NCI-H2171 (cell line): ENCODE results near the gene CTXND1.

Experiments used
- DNase-seq: peaks from one replicate; lab custom pipeline; 2025; lab: John Stamatoyannopoulos, UW

The CTXND1 gene

DNA sequence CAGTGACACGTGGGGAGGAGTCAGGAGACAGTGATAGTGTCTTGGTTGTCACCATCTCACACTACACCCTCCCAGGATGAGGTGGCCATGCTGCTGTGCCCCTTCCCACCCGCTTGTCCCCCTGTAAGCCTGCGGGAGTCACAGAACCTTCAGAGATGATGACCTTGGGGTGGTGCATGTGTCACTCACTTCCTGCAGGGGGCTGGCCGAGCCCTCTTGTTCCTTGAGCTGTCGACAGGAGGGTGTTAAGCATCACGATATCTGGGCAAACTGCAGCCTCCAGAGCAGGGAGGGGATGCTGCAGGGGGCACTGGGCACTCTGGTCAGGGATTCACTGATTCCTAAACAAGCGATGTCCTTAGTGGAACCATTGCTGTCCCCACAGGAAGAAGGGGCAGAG, 71.5 kb downstream of the CTXND1 start:
- no peak for DNase-seq

DNA sequence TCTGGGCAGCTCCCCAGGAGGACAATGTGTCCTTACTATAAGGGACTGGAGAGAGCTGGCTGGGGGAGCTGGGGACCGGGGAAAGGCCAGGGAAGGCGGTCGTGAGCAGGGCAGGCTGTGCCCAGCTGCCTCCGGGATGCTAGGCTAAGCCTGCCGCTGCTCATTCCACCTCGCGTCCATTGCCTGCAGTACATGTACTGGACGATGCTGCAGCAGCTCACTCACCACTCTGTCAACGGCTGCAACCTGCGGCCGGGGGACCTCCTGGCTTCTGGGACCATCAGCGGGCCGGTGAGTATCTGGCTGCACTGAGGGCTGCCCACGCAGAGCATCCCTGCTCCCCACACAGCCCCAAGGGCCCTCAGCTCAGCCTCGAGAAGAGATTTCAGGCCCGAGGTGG, 72.1 kb downstream of the CTXND1 start:
- no peak for DNase-seq

DNA sequence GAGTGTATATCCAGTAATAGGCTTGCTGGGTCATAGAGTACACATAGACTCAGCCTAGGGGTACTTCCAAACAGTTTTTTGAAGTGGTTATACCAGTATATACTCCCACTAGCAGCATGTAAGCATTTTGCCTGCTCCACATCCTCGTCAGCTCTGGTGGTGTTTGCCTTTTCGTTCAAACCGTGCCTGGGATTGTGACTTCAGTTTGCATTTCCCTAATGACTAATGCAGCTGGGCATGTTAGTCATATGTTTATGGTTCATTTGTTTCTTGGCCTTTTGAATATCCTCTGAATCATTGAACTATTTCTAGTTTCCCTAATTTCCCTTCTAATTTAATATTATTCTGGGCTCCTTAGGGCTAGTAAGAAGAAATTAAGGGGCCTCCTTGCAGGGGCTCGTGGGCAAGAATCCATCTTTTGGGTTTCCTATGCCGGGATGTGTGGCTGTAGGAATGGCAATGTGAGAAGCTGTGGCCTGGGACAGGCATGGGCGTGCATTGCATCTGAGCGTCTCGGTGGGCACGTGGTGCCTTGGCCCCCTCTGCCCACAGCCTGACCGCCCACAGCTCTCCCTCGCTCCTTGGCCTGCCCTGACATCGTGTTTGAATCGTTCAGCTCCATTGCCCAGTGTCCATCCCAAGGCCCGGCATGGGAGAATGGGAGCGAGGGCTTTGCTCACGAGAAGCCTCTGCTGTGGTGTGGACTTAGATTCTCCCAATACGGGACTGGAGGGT, 72.8 kb downstream of the CTXND1 start:
- no peak for DNase-seq

DNA sequence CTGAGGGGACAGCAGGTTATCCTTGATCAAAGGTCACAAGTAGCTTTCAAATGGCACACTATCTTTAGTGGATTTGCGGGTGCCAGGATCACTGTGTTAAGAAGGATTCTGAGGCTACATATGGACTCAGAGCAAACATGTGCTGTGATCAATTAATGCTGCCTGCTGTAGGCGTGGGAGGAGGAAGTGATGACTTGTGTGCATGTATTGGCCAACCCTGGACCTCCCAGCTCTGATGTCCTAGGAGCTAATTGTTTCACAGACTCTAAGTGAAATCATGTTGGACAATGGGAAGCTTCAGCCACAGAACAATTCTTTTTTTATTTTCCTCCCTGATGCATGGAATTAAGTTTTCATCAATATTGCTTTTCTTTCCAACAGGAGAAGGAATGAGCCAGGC, 74.9 kb downstream of the CTXND1 start:
- no peak for DNase-seq

DNA sequence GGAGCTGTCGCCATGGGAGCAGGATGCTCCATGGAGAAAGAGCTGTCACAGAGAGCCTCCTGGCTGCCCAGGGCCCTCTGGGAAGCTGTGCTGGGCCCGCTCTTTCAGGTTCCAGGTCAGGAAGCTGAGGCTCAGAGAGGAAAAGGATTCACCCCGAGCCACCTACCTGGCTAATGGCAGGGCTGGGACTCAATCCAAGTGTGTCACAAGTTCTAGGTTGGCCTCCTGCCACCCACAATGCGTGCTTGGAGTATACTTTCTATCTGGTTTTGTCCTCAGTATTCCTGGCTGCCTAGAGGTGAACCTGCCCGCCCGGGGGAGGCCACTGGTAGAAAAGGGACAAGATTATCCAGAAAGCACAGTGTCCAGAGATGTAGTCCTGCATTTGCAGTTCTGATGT, 75.6 kb downstream of the CTXND1 start:
- no peak for DNase-seq

DNA sequence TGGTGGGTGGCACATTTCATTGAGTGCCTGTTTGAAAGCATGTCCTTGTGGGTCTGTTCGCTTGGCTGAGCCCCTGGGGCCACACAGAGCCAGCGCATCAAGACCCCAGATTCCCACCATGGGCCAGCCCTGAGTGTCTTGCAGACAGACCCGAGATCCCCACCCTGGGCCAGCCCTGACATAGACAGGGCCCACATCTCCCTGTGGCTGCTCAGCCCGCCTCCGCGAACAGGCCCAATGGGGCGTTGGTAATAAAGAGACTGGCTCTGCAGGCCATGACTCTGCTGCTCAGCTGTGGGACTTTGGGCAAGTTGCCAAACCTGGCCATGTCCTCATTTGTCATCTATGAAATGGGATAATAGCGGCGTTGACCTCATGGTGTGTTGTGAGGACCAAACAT, 76.6 kb downstream of the CTXND1 start:
- no peak for DNase-seq

DNA sequence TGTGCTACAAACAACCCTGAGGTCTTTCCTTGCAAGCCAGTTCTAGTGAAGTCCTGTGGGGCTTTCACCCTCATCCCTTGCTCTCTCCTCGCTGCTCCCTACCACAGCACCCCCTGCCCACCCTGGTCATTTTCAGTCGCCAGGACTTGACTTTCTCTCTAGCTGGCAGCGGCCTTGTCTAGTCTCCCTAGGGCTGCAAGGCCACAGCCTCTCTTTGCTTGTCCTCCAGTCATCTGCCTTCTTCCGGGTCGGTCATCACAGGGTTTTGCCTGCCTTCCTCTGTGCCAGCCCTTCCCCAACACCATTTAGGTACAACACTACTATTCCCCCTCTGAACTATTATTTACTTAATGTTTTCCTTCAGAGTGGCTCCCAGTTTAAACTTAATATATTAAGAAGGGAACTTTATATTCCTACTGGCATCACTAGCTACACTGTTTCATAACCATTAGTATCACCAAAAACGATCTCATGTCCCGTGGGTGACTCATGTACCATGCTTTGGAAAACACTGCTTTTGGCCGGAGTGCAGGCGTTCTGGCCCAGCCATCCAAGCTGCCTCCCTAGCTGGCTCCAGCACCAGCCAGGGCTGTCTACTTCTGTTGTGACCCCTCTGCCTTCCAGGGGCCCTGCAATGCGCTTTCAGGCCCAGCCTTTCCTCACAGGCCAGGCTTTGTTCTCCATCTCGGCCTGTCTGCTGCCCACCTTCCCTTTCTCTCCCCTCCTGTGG, 77.8 kb downstream of the CTXND1 start:
- no peak for DNase-seq

DNA sequence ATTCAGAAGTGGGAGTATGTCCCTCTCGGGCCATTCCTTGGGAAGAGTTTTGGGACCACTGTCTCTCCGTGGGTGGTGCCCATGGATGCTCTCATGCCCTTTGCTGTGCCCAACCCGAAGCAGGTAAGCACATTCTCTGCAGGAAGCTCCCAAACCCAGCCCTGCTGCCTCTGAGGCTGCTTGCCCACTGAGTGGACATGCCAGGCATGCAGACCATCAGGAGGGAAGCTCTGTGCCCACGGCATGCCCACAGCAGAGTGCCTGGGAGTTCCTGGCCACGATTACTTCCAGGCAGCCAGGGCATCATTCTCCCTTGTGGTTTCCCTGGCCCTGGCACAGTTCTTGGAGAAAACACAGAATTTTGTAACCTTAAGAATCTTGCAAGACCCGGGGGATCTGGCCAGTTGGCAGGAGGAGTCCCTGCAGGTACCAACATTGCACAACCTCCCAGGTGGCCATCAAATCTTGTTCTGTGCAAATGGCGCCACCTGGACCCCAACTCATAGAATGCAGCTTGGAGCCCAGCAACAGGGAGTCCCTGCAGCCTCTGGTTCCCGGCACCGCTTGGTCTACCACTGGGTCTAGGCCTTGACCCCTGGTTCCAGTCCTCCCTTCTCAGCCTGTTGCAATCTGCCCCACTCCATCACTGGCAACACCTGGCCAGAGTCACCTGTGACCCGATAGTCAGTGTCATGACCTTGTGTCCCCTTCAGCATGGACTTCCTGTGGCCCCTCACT, 78.8 kb downstream of the CTXND1 start:
- peak; percentile 28 for DNase-seq

DNA sequence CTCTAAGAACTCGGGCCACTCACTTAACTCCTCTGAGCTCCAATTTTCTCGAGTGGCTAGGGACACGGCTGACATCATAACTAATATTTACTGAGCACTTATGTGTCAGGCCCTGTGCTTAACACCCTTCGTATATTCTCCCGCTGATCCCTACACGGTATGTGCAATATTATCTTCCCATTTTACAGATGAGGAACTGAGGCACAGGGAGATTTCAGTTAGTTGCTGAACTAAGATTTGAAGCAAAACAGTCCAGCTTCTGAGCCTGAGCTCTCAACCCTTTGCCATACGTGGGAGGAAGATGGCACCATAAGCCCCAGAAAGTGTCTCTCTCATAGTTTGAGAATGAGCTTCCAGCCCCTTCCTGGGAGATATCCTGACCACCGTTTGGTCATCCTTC, 79.6 kb downstream of the CTXND1 start:
- no peak for DNase-seq

DNA sequence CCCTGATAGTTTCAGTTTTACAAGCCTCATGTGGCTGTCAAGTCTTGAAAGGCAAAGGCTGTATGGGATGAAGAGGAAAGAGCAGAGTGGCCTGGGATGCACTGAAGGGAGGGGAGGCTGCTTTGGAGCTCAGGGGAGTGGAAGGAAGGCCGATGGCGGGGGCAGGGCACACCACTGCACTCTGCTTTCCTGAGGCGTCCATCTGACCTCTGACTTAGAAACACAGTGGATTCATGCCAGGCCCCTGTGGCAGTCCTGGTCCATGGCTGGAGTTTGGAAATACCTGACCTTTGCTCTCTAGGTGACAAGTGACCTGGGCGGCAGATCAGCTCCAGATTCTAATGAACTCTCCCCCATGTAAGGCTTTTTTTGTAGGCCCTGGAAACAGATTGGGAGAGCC, 80.2 kb downstream of the CTXND1 start:
- DNase-seq = no peak

DNA sequence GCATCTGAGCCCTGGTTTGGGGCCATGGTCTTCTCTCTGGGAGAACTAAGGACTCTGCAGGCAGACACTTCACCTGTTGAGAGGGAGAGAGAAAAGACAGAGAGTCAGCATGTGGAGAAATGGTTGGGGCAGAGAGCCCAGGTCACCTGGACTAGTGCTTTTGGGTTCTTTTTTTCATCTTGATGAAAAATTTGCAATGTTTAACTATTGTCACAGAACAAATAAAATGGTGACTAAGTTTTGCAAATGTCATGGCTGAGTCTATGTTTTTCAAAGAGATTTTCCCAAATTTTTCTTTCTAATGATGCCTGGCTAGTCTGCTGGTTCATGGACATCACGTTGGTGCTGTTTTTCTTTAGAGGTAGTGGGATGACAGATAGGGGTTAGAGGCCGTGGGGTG, 81.4 kb downstream of the CTXND1 start:
- no peak for DNase-seq

DNA sequence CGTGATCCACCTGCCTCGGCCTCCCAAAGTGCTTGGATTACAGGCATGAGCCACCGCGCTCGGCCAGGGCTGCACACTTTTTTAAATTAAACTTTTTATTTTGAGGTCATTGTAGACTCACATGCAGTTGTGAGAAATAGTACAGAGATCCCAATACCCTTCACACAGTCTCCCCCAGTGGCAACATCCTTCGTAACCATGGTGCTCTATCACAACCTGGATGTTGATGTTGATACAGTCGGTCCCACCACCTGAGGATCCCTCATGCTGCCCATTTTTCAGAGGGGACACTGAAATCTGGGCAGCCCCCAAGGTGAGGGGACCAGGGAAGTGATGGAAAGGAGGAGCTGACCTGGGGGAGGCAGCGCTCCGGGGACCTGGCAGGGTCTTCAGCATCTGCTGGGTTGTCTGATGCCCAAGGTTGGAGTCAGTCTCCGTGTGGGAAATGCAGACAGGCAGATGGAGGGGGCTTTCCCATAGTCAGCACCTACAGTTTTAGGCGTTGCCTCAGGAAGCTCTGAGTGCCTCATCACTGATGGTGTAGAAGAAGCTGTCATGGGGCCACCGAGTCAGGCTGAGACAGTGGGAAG, 82.2 kb downstream of the CTXND1 start:
- DNase-seq = no peak

DNA sequence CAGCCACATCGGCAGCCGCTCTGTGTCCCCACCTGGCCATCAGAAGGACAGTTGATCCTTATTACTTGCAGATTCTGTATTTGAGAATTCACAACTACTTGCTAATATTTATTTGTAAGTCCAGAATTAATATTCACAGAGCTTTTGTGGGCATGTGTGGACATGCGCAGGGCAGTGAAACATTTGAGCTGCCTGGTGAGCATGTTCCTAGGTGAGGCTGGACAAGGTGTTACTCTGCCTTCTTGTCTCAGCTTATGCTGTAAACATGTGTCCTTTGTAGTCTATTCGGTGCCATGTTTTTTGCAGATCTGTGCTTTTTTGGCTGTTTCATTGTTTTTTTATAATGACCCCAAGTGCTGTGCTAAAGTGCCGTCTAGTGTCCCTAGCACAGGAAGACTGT, 83.6 kb downstream of the CTXND1 start:
- no peak for DNase-seq

DNA sequence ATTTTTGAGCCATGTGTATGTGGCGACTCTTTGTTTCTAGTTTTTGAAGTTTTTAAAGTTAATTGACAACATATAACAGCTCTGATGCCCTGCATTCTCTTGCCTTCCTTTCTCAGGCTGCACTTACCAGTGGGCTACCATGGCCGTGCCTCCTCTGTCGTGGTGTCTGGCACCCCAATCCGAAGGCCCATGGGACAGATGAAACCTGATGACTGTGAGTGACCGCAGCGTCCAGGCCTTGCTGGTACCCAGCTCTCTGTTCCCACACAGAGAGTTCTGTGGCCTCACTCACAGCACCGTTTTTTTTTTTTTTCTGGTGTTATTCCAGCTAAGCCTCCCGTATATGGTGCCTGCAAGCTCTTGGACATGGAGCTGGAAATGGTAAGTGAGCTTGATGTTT, 84.1 kb downstream of the CTXND1 start:
- no peak for DNase-seq

DNA sequence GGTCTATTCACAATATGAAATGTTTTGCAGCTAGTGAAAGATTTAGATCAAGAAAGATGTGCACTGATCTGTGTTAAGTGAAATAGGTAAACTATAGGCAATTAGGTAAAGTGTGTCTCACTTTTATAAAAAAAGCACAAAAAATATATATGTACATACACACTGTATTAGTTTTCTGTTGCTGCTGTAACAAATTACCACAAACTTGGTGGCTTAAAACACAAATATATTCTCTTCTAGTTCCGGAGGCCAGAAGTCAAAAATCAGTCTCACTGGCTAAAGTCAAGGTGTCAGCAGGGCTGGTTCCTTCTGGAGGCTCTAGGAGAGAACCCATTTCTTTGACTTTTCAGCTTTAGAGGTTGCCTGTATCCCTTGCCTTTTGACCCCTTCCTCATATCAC, 88.1 kb downstream of the CTXND1 start:
- DNase-seq = no peak

DNA sequence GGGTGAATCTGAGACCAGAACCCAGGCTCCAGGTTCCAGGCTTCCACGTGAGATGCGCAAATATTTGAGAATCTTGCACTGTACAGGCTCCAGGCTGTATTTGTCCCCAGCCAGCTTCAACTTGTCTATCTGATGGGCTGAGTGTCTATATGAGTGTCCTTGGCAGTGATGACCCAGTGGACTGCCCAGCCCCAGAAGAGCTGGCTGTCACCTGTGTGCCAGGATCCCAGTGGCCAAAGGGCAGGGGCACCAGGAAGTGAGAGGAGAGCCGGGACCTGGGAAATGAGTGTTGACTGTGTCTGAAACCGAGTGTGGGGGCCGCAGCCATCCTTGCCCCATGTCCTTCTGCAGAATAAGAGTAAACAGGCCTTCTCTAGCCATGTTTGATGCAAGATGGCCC, 88.8 kb downstream of the CTXND1 start:
- no peak for DNase-seq

DNA sequence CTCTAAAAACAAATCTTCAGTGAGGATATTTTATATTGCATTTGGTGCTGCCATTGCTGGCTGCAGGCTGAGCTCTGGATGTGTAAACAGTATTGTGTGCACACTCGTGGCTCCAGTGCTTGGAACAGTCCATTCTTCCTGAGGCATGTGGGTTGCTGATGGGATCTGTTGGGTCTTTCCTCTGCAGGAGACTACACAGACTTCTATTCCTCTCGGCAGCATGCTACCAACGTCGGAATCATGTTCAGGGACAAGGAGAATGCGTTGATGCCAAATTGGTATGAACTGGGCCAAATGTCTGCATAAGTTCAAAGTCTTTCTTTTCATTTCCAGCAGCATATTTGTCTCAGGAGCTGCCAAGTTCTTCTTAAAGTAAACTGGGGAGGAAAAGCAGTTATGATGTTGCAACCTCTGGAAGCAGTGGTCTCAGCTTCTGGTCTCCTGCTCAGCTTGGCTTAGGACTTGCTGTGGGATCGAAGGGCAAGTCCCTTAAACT, 89.9 kb downstream of the CTXND1 start:
- DNase-seq = no peak

DNA sequence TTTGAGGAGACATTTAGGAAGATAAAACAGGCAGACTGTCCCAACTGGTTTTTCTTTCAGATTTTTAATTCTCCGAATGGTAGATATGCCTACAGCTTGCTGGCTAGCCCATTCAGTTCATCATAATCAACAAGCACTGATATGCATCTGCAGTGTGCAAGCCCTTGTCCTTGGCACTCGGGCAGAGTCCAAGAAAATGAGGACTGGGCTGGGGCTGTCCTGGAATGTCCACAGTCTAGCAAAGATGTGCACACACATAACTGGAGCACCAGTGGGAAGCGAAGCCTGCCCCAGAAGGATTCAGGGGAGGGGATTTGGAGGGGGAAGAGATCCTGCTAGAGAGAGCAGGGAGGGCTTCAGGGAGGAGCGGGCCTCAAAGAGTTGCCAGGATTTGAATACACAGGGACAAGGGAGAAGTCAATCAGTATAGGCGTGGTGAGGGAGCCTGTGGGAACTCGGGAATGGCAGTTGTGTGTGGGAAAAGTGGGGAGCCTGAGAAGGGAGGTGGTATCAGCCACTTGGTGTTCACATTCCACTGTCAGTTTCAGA, 90.5 kb downstream of the CTXND1 start:
- no peak for DNase-seq

DNA sequence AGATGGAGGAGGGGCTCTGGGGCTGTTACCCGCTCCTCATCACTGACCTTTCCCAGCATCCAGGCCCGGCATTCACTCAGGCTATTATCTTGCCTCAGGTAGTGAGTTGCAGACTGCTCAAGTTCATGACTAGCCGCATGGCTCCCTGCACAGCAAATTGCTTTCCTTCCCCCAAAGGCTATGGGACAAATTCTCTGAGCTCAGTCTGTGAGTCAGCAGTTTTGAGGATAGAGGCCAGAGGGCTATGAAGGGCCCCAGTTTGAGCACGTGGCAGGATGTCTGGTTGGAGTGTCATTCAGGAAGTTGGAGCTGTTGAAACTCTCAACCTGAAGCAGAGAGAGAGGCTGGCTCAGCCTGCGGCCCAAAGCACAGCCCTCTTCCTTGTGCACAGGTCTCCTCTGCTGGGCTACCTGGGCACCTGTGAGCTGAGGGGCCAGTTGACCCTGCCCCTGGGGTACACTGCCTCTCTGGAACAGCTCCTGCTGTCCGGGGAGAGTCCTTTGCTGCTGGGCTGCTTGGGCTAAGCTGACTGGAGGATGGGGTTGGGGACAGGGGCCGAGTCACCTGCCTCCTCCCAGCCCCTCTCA, 91.3 kb downstream of the CTXND1 start:
- DNase-seq = no peak

DNA sequence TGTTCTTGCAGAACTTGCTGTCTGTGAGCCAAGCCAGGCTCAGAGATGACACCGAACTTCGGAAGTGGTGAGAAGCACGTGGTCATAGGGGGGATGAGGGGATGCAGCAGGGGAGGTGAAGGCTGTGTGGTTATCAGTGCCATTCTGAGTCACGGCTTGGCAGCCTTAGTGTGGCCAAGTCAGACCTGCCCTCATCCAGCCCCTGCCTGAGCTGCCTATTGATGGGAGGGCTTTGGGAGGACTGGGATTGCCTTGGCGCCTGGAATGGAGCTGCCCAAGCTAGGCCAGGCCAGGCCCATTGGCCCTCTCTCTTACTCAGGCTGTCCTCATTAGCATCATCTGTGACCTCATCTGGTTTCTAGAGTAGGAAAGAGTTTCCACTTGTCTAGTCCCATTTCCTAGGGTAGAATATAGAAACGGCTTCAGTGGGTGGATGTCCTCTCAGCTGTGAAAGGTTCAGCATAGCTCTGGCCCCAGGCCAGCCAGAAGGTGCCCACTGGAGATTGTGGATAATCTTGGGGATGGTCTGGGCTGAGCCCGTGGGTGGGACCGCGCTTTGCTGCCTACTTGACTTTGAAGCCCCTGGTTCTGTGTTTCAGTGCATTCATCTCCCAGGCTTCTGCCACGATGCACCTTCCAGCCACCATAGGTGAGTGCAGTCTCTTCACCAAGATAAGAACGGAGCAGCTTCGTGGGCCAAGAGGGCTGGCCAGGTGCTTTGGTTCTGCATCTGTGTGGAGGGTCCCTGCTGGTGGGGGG, 92.0 kb downstream of the CTXND1 start:
- no peak for DNase-seq

DNA sequence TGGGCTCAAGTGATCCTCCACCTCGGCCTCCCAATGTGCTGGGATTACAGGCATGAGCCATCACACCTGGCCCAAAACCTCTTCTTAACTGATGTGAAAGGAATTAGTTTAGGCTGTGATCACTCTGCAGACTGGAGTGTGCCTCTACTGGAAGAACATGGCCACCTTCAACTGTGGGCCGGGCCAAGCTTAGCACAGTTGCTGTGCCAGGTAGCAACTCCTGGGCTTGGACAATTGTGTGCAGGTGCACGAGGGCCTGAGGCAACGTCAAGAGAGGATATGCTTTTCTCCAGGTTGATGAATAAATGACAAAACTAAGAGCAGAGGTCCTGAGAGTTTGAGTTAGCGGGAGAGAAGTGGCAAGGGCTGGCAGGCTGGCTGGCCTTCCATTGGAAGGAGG, 92.7 kb downstream of the CTXND1 start:
- DNase-seq = no peak
